Fibroblast of the conjunctiva (primary cell): ENCODE data around the gene SLC27A6.
"Not testable (repeated sequence)": the region's sequence is repeated elsewhere in the genome, so short reads cannot be mapped to it uniquely, and the experiment has no call there.

Experiments used
- DNase-seq: peaks from one replicate; pipeline ENCODE4 v3.0.0-alpha.2; 2010; ENCODE audit warnings: low read depth

Gene SLC27A6

GRCh38 chr5:129001841-129002526 lies 36.7 kb downstream of the SLC27A6 start:
- no peak for DNase-seq

DNA sequence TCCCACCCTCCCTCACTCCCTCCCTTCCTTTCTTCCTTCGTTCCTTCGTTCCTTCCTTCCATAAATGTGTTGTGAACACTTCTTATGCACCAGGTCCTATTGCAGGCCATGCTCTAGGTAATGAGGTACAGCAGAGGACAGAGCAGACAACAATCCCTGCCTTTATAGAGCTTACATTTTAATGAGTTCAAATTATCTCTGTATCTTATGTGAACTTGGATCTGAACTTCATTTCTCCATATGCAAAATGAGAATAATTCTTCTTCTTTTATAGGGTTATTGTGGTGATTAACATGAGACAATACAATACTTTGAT lies 37.2 kb downstream of the SLC27A6 start:
- DNase-seq = no peak

DNA sequence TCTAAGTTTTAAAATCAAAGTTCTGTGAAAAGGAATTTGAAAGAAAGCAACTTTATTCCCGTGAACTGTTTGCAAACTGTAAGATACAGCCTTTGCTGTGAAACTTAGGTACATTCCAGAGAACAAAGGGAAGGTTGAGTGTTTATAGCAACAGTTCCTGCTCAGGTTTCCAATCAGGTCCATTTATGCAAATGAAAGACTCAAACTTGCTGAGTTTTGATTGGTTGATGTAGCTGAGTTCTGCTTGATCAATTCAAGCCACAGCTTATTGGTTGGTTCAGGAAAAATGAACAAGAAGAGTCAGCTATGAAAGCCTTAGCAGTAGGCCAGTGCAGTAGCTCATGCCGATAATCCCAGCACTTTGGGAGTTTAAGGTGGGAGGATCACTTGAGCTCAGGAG lies 37.9 kb downstream of the SLC27A6 start:
- no peak for DNase-seq

- DNase-seq = no peak
Observed at GRCh38 chr5:129014185-129014584, 48.9 kb downstream of the SLC27A6 start.

GRCh38 chr5:129018837-129019236 lies 53.5 kb downstream of the SLC27A6 start:
- DNase-seq = no peak

- DNase-seq = no peak
Observed at GRCh38 chr5:129019401-129019908, 54.2 kb downstream of the SLC27A6 start.

DNA sequence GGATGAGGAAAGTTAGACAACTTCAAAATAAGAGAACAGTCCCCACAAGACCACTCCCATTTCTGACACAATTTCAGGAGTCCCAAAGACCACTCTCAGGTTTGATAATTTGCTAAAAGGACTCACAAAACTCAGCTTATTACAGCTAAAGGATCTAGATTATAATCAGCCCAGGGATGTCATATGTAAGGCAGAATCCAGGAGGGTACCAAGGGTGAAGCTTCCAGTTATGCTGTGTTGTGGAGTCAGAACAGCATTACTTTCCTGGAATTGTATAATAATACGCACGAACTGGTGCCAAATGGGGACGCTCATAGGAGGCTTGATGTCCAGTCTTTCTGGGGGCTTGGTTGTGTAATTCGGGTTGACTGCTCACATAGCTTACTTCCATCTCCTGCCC lies 55.4 kb downstream of the SLC27A6 start:
- no peak for DNase-seq

DNA sequence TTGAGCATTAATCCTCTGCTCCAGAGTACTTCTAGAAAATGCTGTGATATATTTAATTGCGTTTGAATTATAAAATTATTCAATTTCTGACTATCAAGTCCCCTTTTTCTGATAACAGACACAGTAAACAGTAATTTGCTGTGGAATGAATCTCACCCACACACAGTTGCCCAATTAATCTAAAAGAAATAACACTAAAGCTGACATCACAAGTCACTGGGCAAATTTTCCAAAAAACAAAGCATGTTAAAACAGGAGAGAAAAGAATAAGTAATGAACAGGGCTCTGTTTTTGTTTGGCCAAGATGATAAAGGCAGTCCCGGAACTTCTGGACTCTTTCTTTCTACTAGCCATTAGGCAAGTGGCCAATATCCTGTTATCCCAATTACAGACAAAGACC lies 56.5 kb downstream of the SLC27A6 start:
- DNase-seq = no peak

DNA sequence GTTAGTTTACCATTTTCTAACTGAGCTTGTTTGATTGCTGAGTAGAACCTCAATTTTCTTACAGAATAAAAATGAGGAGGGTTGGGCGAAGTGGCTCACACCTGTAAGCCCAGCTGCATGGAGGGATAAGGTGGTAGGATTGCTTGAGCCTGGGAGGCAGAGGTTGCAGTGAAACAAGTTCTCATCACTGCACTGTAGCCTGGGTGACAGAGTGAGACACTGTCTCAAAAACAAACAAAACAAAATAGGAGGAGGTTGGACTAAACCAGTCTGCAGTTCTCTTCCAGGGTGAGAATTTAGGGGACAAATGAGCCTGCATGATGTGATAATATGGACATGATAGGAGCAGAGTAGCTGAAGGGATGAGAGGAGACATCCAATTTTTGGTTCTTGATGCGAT lies 57.3 kb downstream of the SLC27A6 start:
- no peak for DNase-seq

GRCh38 chr5:129027260-129027659 lies 62.0 kb downstream of the SLC27A6 start:
- no peak for DNase-seq

DNA sequence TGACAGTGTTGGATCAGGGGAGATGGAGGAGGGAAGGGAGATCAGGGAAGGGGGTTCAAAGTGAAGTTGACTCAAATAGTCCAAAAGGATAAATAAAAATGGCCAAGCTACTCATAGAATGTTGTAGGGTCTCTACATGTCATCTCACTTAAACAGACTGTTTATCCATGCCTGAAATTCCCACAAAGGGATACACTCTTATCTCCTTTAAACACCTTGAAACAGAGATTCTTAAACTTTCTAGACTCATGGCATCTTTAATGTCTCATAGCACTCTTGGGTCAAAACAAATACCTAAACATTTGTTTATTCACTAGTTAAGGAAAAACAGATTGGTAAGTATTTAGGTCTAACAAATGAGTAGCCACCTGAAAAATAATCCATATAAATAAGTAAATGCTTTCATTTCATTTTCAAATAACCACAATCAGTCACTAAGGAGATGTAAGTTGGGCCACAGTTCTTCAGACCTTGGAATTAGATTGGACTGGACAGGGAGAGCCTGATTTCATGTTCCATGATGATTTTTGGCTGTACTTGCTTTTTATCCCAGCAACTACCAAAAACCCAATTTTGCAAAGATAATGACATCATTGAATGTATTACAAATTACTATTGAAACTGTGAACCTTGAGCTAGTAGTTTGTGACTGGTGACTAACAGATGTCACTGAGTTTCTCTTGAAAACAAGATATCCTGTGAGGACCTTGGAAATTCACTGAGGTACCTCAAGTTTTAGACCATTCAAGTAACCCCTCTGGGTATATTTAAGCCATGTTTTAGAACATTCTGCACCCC lies 66.8 kb downstream of the SLC27A6 start:
- DNase-seq = no peak

DNA sequence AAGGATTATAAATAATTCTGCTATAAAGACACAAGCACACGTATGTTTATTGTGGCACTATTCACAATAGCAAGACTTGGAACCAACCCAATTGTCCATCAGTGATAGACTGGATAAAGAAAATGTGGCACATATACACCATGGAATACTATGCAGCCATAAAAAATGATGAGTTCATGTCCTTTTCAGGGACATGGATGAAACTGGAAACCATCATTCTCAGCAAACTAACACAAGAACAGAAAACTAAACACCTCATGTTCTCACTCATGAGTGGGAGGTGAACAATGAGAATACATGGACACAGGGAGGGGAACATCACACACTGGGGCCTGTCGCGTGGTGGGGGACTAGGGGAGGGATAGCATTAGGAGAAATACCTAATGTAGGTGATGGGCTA lies 71.0 kb downstream of the SLC27A6 start:
- DNase-seq = not testable (repeated sequence)

DNA sequence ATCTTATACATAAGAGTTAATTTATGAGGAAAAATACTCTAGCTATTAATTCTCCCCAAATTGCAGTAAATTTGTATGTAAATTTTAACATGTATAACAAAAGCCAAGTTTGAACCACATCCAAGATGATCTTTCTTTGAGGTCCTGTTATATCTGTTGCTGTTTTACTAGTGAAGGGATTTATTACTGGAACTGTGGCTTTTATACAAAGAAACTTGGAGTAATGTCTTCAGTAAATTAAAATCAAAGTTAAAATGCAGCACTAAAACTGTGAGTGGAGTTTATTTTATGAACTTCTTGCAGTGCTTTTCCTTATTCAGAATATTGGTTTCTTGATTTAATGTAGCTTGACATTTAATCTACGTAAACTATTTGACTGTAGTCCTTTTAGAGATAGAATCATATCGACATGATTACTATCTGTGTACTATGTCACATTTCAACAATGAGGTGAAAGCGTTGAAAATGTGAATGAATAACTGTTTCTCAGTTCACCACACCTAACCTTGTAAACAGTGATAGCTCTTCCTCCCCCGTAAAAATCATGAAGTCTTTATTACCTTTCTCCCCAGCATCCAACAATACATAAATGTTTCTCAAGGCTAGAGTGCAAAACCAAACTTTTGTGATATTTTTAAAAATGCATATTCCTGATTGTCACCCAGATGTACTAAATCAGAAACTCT lies 76.1 kb downstream of the SLC27A6 start:
- DNase-seq = no peak

DNA sequence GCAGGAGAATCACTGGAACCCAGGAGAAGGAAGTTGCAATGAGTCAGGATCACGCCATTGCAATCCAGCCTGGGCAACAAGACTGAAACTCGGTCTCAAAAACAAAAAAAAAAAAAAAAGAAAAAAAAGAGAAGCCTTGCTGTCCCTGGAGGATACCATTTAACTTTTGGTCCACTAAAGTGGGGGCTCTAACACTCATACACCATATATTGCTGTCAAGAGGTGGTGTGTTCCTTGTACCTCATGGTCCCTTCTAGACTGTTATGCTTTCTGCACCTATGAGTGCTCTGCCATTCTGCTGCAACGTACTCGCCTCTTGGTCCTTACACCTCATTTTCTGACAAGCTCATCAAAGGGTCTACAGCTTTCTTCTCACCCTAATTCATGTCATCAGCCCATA lies 77.0 kb downstream of the SLC27A6 start:
- DNase-seq = no peak

GRCh38 chr5:129043894-129044293 lies 78.6 kb downstream of the SLC27A6 start:
- no peak for DNase-seq

GRCh38 chr5:129046151-129046550 lies 80.9 kb downstream of the SLC27A6 start:
- DNase-seq = no peak

GRCh38 chr5:129048509-129048908 lies 83.2 kb downstream of the SLC27A6 start:
- no peak for DNase-seq

- DNase-seq = no peak
Observed at GRCh38 chr5:129049126-129049799, 84.0 kb downstream of the SLC27A6 start.

GRCh38 chr5:129051283-129051682 lies 86.0 kb downstream of the SLC27A6 start:
- DNase-seq = no peak

DNA sequence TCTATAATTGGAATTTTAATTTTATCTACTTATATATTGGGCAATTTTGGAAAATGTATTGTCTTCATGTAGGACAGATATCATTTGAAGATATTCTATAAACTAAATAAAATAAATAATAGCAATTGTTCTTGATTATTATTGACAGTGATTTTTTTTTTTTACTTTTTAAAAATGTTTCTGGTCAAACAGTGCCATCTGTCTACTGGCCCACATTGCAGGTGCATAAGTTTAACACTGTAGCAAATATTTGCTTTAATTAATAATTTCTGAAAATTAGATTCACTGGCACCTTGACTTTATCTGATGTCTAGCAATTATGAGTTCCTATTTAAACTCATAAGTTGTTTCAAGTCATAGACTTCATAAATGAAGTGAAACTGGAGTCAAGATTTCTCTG lies 88.2 kb downstream of the SLC27A6 start:
- no peak for DNase-seq

DNA sequence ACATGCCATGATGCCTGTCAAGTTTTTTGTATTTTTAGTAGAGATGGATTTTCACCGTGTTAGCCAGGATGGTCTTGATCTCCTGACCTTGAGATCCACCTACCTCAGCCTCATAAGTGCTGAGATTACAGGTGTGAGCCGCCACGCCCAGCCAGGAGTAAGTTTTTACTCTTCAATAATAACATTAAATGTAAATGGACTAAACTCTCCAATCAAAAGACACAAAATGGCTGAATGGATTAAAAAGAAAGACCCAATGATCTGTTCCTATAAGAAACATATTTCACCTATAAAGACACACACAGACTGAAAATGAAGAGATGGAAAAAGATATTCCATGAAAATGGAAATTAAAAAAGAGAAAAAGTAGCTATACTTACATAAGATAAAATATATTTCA lies 92.0 kb downstream of the SLC27A6 start:
- no peak for DNase-seq

DNA sequence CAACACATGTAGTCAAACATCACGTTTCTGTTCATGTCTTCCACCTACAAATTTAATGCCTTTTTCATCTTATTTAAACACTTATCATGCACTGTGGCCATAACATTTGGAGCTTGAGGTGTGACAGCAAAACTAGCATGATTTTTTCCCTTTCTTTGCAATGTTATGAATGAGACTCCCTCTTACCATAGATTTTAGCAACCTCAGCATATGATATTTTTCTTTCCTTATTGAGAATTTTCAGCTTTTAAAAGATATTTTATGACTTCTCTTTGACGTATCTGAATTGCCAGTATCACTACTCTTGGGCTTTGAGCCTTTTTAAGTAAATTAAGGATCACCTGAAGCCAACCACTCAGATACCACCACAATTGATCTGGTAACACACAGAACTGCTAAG lies 96.6 kb downstream of the SLC27A6 start:
- no peak for DNase-seq
